ENCODE results near the gene IMMP2L. TPM values are rescaled to one million over a fixed set of nuclear protein-coding genes. Genes with fewer than 3 reads are reported as not detected.

Gene IMMP2L
- total and polyA plus RNA-seq, 2 donors (not counting 3 experiments of a cell fraction or from before 2014, with no cell fraction given) = 9.9 to 11.8 TPM

DNA sequence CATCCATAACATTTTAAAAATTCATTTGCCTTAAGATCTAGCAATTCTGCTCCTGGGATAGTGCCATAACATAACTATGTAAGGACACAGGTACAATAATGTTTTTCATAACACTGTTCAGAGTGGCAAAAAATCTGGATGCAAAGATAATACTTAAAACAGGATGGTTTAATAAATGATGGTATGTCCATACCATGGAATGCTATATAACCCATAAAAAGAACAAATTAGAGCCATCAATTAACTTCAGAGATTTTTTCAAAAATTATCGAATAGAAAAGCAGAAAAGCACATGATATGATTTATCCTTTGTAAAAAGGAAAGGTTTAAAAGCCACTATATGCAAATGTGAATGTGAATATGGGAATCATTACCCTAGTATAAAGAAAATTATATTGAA, 664.8 kb downstream of the IMMP2L start:
- FAIRE-seq (no peak), DNase-seq (ENCODE audit: low read depth, low spot score) (no peak)
- Histone ChIP-seq H2AFZ (ENCODE audit: low read depth, low read length) (no peak overlapping the region), H3K9me3 (replicated peaks; ENCODE audit: control insufficient read depth, insufficient read depth, low read length) (no peaks in the 10 kb centered on the region), H3K4me2 (ENCODE audit: insufficient read depth, low read length) (no peak overlapping the region), H3K27ac (ENCODE audit: insufficient read depth, low read depth, low read length) (no peak overlapping the region), H3K4me1 (ENCODE audit: control insufficient read depth, extremely low read depth, insufficient read depth, low read length) (no peaks in the 10 kb centered on the region), H4K20me1 (replicated peaks; ENCODE audit: control insufficient read depth, extremely low read depth, insufficient read depth, low read length) (no peaks in the 10 kb centered on the region), H3K4me3 (replicated peaks in 1 of 3; ENCODE audit: insufficient read depth in 1 of 3, low read depth in 1 of 3, low read length in 3 of 3) (no peak overlapping the region), H3K9me1 (replicated peaks; ENCODE audit: control insufficient read depth, extremely low read depth, insufficient read depth, low read length) (no peaks in the 10 kb centered on the region), H3K36me3 (ENCODE audit: control insufficient read depth in 2 of 2, extremely low read depth in 1 of 2, insufficient read depth in 2 of 2, low read length in 2 of 2) (no peaks in the 10 kb centered on the region), H3K9ac (replicated peaks; ENCODE audit: extremely low read depth, insufficient read depth, low read length) (no peak overlapping the region), H3K27me3 (ENCODE audit: control insufficient read depth in 2 of 2, insufficient read depth in 2 of 2, low read length in 2 of 2) (no peaks in the 10 kb centered on the region), H3K79me2 (ENCODE audit: control insufficient read depth, insufficient read depth, low read length) (no peaks in the 10 kb centered on the region)
- CTCF ChIA-PET = no interaction called here
- BruUV-seq (replicated peaks) = no TSS peak
- POLR2A ChIA-PET = no interaction called here
- dilution Hi-C loops (cut with MboI; ENCODE audit: extremely low pct_ligation_motif_present, low sequenced_read_pairs) (no loop called here), intact Hi-C loops (cut with micrococcal nuclease) (no loop called here)
- TF ChIP-seq FOS (IDR thresholded peaks at IDR 0.05; ENCODE audit: borderline replicate concordance, insufficient read depth, low read length) = no peak
- no peak for TF ChIP-seq JUN (IDR thresholded peaks at IDR 0.05; ENCODE audit: borderline replicate concordance, insufficient read depth, insufficient read length, low read depth)
- TF ChIP-seq MYC (IDR thresholded peaks at IDR 0.05; ENCODE audit: low read depth, low read length) = no peak
- TF ChIP-seq, protein P1, sequence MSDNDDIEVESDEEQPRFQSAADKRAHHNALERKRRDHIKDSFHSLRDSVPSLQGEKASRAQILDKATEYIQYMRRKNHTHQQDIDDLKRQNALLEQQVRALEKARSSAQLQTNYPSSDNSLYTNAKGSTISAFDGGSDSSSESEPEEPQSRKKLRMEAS (IDR thresholded peaks at IDR 0.05; ENCODE audit: insufficient read depth, insufficient read length) = no peak
- TF ChIP-seq GATA2 (IDR thresholded peaks at IDR 0.05; ENCODE audit: insufficient read depth, insufficient read length, low read depth, low read length) = no peak

GRCh38 chr7:110894111-110894510, 668.2 kb downstream of the IMMP2L start:
- ChIA-PET CTCF (no interaction called here), POLR2A (no interaction called here)
- H3K4me1 ChIP-seq (ENCODE audit: control insufficient read depth, extremely low read depth, insufficient read depth, low read length) = no peaks in the 10 kb centered on the region
- no peak overlapping the region for H3K27ac ChIP-seq (ENCODE audit: insufficient read depth, low read depth, low read length)
- no peak overlapping the region for H2AFZ ChIP-seq (ENCODE audit: low read depth, low read length)
- no TSS peak for BruUV-seq (replicated peaks)
- no peak for TF ChIP-seq EZH2 (IDR thresholded peaks at IDR 0.05; ENCODE audit: borderline replicate concordance, low read depth, low read length, severe bottlenecking)
- no peak for TF ChIP-seq POLR2AphosphoS5 (IDR thresholded peaks at IDR 0.05; ENCODE audit: insufficient read depth, low read depth, low read length)
- TF ChIP-seq GATA2 (IDR thresholded peaks at IDR 0.05; ENCODE audit: insufficient read depth, insufficient read length, low read depth, low read length) = no peak
- no peak for TF ChIP-seq JUN (IDR thresholded peaks at IDR 0.05; ENCODE audit: borderline replicate concordance, insufficient read depth, insufficient read length, low read depth)
- no peak for TF ChIP-seq MYC (IDR thresholded peaks at IDR 0.05; ENCODE audit: low read depth, low read length)
- TF ChIP-seq POLR2A (IDR thresholded peaks at IDR 0.05; ENCODE audit: low read depth, low read length) = no peak
- TF ChIP-seq, protein P2, sequence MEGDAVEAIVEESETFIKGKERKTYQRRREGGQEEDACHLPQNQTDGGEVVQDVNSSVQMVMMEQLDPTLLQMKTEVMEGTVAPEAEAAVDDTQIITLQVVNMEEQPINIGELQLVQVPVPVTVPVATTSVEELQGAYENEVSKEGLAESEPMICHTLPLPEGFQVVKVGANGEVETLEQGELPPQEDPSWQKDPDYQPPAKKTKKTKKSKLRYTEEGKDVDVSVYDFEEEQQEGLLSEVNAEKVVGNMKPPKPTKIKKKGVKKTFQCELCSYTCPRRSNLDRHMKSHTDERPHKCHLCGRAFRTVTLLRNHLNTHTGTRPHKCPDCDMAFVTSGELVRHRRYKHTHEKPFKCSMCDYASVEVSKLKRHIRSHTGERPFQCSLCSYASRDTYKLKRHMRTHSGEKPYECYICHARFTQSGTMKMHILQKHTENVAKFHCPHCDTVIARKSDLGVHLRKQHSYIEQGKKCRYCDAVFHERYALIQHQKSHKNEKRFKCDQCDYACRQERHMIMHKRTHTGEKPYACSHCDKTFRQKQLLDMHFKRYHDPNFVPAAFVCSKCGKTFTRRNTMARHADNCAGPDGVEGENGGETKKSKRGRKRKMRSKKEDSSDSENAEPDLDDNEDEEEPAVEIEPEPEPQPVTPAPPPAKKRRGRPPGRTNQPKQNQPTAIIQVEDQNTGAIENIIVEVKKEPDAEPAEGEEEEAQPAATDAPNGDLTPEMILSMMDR (IDR thresholded peaks at IDR 0.05; ENCODE audit: extremely low read depth in 1 of 2, insufficient read depth in 1 of 2, low read depth in 1 of 2, low read length in 2 of 2) = no peak
- TF ChIP-seq, protein P1 (IDR thresholded peaks at IDR 0.05; ENCODE audit: insufficient read depth, insufficient read length) = no peak
- DNase-seq (ENCODE audit: low read depth, low spot score) = no peak
- no peaks in the 10 kb centered on the region for H4K20me1 ChIP-seq (replicated peaks; ENCODE audit: control insufficient read depth, extremely low read depth, insufficient read depth, low read length)
- H3K9me3 ChIP-seq (replicated peaks; ENCODE audit: control insufficient read depth, insufficient read depth, low read length) = no peaks in the 10 kb centered on the region
- H3K27me3 ChIP-seq (ENCODE audit: control insufficient read depth in 2 of 2, insufficient read depth in 2 of 2, low read length in 2 of 2) = no peaks in the 10 kb centered on the region
- no peak overlapping the region for H3K4me2 ChIP-seq (ENCODE audit: insufficient read depth, low read length)
- H3K79me2 ChIP-seq (ENCODE audit: control insufficient read depth, insufficient read depth, low read length) = no peaks in the 10 kb centered on the region
- H3K9me1 ChIP-seq (replicated peaks; ENCODE audit: control insufficient read depth, extremely low read depth, insufficient read depth, low read length) = no peaks in the 10 kb centered on the region
- intact Hi-C loops (cut with micrococcal nuclease) (no loop called here), dilution Hi-C loops (cut with MboI; ENCODE audit: extremely low pct_ligation_motif_present, low sequenced_read_pairs) (no loop called here)
- FAIRE-seq = no peak
- H3K36me3 ChIP-seq (ENCODE audit: control insufficient read depth in 2 of 2, extremely low read depth in 1 of 2, insufficient read depth in 2 of 2, low read length in 2 of 2) = no peaks in the 10 kb centered on the region
- H3K9ac ChIP-seq (replicated peaks; ENCODE audit: extremely low read depth, insufficient read depth, low read length) = no peak overlapping the region
- H3K4me3 ChIP-seq (replicated peaks in 1 of 3; ENCODE audit: insufficient read depth in 1 of 3, low read depth in 1 of 3, low read length in 3 of 3) = no peak overlapping the region
